Thyroid gland (tissue), 4 donors: ENCODE measurements around the gene CAMK2G.

Experiments
- POLR2A ChIP-seq, 2 donors: fragments of 450-650 bp; IDR thresholded peaks; one replicate each; pipeline ENCODE4 v1.6.1; 2017; ENCODE audit warnings: antibody characterized with exemption in 2 of 2, mild to moderate bottlenecking in 2 of 2, moderate library complexity in 1 of 2
- TF ChIP-seq, protein P1 (sequence below), 6 experiments: fragments of 200-600 bp in 3 of 6; fragments of 450-650 bp in 3 of 6; sonication (generic) in 3 of 6; IDR thresholded peaks; one replicate each; pipeline ENCODE4 v1.5.1; 2016 to 2019; ENCODE audit warnings: antibody characterized with exemption in 6 of 6, mild to moderate bottlenecking in 2 of 6, inconsistent platforms in 1 of 6, moderate library complexity in 1 of 6

DNA sequence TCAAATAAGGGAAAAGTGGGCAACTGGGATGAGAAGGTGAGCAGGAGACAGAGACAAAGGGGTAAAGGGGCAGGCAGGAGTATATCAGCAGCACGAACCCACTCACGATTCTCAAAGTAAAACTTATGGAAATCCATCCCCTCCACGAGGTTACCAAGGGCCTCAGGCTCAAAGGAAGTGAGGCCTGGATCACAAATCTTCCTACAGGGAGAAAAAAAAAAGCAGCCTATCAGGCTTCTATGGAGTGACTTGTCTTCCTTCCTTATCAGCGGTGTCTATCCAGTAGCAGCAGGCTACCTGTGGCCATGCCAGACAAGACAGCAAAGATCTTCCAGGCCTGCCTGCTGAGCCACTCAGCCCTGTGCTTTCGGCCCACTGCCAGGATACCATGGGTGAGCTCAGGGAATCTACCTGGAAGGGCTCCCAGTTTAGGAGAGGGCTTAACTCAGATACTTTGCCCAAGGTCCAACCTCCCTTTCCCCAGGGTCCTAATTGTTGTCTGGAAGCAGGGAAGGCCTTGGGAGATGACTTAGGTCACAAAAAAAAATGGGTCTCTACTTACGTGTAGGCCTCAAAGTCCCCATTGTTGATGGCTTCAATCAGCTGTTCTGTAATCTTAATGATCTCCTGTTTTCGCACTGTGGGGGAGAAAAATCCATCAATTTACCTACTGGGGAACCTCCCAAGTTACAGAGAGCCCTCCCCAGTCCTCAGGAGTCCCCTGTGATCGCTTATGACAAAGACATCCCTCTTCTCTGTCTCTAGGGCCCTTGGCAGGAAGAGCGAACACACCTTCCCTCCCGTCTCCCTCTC is 57.2 kb downstream of the CAMK2G start:
- TF ChIP-seq, protein P1, sequence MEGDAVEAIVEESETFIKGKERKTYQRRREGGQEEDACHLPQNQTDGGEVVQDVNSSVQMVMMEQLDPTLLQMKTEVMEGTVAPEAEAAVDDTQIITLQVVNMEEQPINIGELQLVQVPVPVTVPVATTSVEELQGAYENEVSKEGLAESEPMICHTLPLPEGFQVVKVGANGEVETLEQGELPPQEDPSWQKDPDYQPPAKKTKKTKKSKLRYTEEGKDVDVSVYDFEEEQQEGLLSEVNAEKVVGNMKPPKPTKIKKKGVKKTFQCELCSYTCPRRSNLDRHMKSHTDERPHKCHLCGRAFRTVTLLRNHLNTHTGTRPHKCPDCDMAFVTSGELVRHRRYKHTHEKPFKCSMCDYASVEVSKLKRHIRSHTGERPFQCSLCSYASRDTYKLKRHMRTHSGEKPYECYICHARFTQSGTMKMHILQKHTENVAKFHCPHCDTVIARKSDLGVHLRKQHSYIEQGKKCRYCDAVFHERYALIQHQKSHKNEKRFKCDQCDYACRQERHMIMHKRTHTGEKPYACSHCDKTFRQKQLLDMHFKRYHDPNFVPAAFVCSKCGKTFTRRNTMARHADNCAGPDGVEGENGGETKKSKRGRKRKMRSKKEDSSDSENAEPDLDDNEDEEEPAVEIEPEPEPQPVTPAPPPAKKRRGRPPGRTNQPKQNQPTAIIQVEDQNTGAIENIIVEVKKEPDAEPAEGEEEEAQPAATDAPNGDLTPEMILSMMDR (IDR thresholded peaks at IDR 0.05): no peak
- no peak for TF ChIP-seq POLR2A (IDR thresholded peaks at IDR 0.05)
